OCI-LY7 (cell line): Measurements from ENCODE around the gene OGG1. TPM values are rescaled to one million over a fixed set of nuclear protein-coding genes. Genes with fewer than 3 reads are reported as not detected.

ENCODE experiments used
- BruUV-seq: library from RNA; stranded (reverse); fragments of 400-500 nt; replicated peaks from 2 replicates; lab custom pipeline; 2021; lab: Mats Ljungman, UMichigan
- CTCF ChIA-PET: fragments of 300-600 bp; sonication (Branson Sonifier 250); formaldehyde crosslinking; loops from one replicate; lab custom pipeline; 2022; ENCODE audit warnings: antibody characterized with exemption; ENCODE audit not compliant: unreplicated experiment; lab: Charles Lee
- POLR2A ChIA-PET: fragments of 300-600 bp; sonication (Branson Sonifier 250); formaldehyde crosslinking; loops from one replicate; lab custom pipeline; 2022; ENCODE audit warnings: antibody characterized with exemption; lab: Charles Lee
- DNase-seq: peaks from one replicate; pipeline ENCODE4 v3.0.0-alpha.2; 2015; ENCODE audit warnings: low spot score
- H2AFZ ChIP-seq: fragments of 200-600 bp; sonication (generic), shearing (Covaris generic); 2 replicates; pipeline ENCODE4 v1.6.1; 2014; ENCODE audit warnings: mild to moderate bottlenecking, antibody characterized with exemption, low read length, moderate library complexity
- H3K27ac ChIP-seq: fragments of 200-600 bp; sonication (generic); 2 replicates; pipeline ENCODE4 v1.5.1; 2014; ENCODE audit warnings: mixed run types, low read depth, mild to moderate bottlenecking, moderate library complexity, low read length, inconsistent platforms; ENCODE audit not compliant: poor library complexity, severe bottlenecking
- H3K36me3 ChIP-seq: fragments of 200-600 bp; sonication (generic); 2 replicates; pipeline ENCODE4 v1.6.1; 2014; ENCODE audit warnings: mild to moderate bottlenecking, antibody characterized with exemption, low read length, moderate library complexity, mixed read lengths; ENCODE audit not compliant: insufficient read depth
- H3K4me1 ChIP-seq: fragments of 200-600 bp; sonication (generic); 2 replicates; pipeline ENCODE4 v1.5.1; 2014; ENCODE audit warnings: mild to moderate bottlenecking, low read length; ENCODE audit not compliant: insufficient read depth, poor library complexity, severe bottlenecking
- H3K4me2 ChIP-seq: fragments of 200-600 bp; sonication (generic); 2 replicates; pipeline ENCODE4 v1.6.1; 2014; ENCODE audit warnings: mild to moderate bottlenecking, low read length
- H3K4me3 ChIP-seq: fragments of 200-600 bp; sonication (generic); 2 replicates; pipeline ENCODE4 v1.5.1; 2014; ENCODE audit warnings: mild to moderate bottlenecking, low read depth, low read length; ENCODE audit not compliant: poor library complexity, severe bottlenecking
- H3K79me2 ChIP-seq: fragments of 200-600 bp; sonication (generic); 2 replicates; pipeline ENCODE4 v1.6.1; 2016; ENCODE audit warnings: low read depth, mild to moderate bottlenecking, low read length, moderate library complexity, mixed read lengths; ENCODE audit not compliant: insufficient read depth
- H3K9me2 ChIP-seq: fragments of 200-600 bp; sonication (generic); 2 replicates; pipeline ENCODE4 v1.6.1; 2016; ENCODE audit warnings: mild to moderate bottlenecking, low read length, mixed read lengths; ENCODE audit not compliant: insufficient read depth
- H3K9me3 ChIP-seq: fragments of 200-600 bp; sonication (generic); 2 replicates; pipeline ENCODE4 v1.6.1; 2014; ENCODE audit warnings: mild to moderate bottlenecking, mixed run types, low read length, mixed read lengths
- H4K20me1 ChIP-seq: fragments of 200-600 bp; sonication (generic); 2 replicates; pipeline ENCODE4 v1.6.1; 2014; ENCODE audit warnings: mild to moderate bottlenecking, antibody characterized with exemption, low read length, moderate library complexity, mixed read lengths; ENCODE audit not compliant: insufficient read depth
- CTCF ChIP-seq: fragments of 200-600 bp; sonication (generic); conservative IDR thresholded peaks from 2 replicates; pipeline ENCODE4 v1.5.1; 2014; ENCODE audit warnings: mild to moderate bottlenecking, antibody characterized with exemption, low read length, moderate library complexity, mixed read lengths
- EZH2phosphoT487 ChIP-seq: fragments of 200-600 bp; sonication (generic); IDR thresholded peaks from 2 replicates; pipeline ENCODE4 v1.6.1; 2018; ENCODE audit warnings: low read depth, borderline replicate concordance, mild to moderate bottlenecking, mixed run types, antibody characterized with exemption, low read length, moderate library complexity, mixed read lengths
- intact Hi-C: fragments of 100-400 bp; cut with micrococcal nuclease; formaldehyde crosslinking; loops from one replicate; pipeline ENCODE4 v1.10.0; 2022; ENCODE audit not compliant: unreplicated experiment
- total RNA-seq, 2 experiments: library from RNA; depleted of rRNA in 1 of 2; stranded (reverse); fragments of >200 nt in 1 of 2; shearing (Covaris generic) in 1 of 2; gene quantifications; 2 replicates each; pipeline ENCODE4 v1.2.3, GENCODE V29; 2014 to 2022

OGG1 gene
- total RNA-seq, 2 experiments from 2014 or later, result 119 to 121 TPM

GRCh38 chr3:9791790-9792404, 42.1 kb downstream of the OGG1 start:
- Histone ChIP-seq H3K4me1 (peaks cover 47% of the 10 kb centered on the region), H3K79me2 (peaks cover 53% of the 10 kb centered on the region), H2AFZ (peak overlapping the region; percentile 22; the same call in 1 of the 2 replicates), H3K9me3 (no peaks in the 10 kb centered on the region), H3K27ac (peak overlapping the region; percentile 72), H3K4me3 (peak overlapping the region; percentile 96), H4K20me1 (peaks cover 10% of the 10 kb centered on the region; the same call in 1 of the 2 replicates), H3K9me2 (no peaks in the 10 kb centered on the region), H3K4me2 (peak overlapping the region; percentile 97), H3K36me3 (peaks cover 63% of the 10 kb centered on the region)
- ChIA-PET POLR2A (interaction anchor here (0.6 to 2.4 kb wide), 12 partner anchors 9 to 372 kb away, joined by 3 to 17 read pairs (median 5); partner anchors contain the start of genes BRPF1 and OGG1), CTCF (no interaction called here)
- intact Hi-C loops, result loop anchor here (1.0 to 5.0 kb wide), 4 partner anchors 42 to 395 kb away; partner anchors contain the start of genes BRPF1, CRELD1 and SETD5
- TSS peak; percentile 81 for BruUV-seq
- DNase-seq, result no peak
- TF ChIP-seq EZH2phosphoT487 (no peak), CTCF (no peak)

DNA sequence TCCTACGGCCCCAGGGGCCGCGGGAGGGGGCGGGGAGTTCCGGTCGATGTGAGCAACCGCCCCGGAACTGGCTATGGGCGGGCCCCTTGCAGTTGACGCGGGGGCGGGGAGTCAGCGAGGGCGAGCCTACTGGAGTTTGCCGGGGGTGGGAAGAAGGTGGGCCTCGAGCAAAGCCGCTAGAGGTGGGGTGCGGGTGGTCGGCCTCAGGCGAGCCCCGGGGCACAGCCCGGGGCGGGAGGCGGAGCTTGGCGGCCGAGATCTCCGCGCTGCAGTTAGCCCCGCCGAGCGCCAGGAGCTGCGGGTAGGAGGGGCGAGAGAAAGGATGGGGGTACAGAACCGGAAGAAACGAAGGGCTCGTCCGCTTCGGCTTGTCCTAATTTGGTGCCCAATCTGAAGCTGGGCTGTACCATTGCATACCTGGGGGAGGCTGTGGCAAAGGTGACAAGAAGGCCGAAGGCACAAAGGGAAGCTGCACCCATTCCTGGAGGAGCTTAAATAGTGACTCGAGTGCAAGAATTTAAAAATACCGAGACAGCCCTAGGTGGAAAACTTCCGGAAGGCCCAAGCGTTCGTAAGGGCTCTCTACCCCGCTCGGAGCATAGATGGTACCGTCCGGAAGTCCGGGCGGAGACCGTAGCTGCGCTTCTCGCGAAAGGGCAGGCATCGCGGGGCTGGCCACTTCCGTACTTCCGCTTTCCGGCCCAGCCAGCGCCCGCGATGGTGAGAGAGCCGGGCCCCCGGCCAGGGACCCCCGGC, 42.8 kb downstream of the OGG1 start, which contains the start of the genes ARPC4 and TADA3:
Gene ARPC4 (plus strand): TSS at position 678 of the 756 bp plus-strand sequence. CDS start 40 bp downstream, at position 718.
Gene TADA3 (minus strand): TSS at position 69 of the 756 bp plus-strand sequence. CDS start 1,007 bp downstream, outside the sequence.
- Histone ChIP-seq H3K9me3 (no peaks in the 10 kb centered on the region), H3K4me2 (peak within 1 kb of the TSS; percentile 97), H3K27ac (peak within 1 kb of the TSS; percentile 72), H3K79me2 (peaks cover 60% of the 10 kb centered on the region), H3K4me1 (peaks cover 47% of the 10 kb centered on the region), H2AFZ (peak within 1 kb of the TSS; percentile 22; the same call in 1 of the 2 replicates), H3K36me3 (peaks cover 63% of the 10 kb centered on the region), H4K20me1 (peaks cover 10% of the 10 kb centered on the region; the same call in 1 of the 2 replicates), H3K9me2 (no peaks in the 10 kb centered on the region), H3K4me3 (peak within 1 kb of the TSS; percentile 96)
- TF ChIP-seq CTCF, result no peak
- no peak for TF ChIP-seq EZH2phosphoT487
- intact Hi-C loops, result loop anchor here (1.0 to 5.0 kb wide), 4 partner anchors 42 to 396 kb away; partner anchors contain the start of genes BRPF1, CRELD1 and SETD5
- ChIA-PET POLR2A (interaction anchor here (0.5 to 2.4 kb wide), 15 partner anchors 9 to 431 kb away, joined by 3 to 17 read pairs (median 3); partner anchors contain the start of genes BRPF1, JAGN1 and OGG1), CTCF (interaction anchor here (0.5 kb wide), 1 partner anchor 47 kb away, joined by 3 read pairs; no protein-coding TSS in a partner anchor)
- DNase-seq, result peak; percentile 98
- no TSS peak for BruUV-seq
